GM21360 (cell line): ENCODE results near the gene TSPEAR.
"Not testable (repeated sequence)": the region's sequence is repeated elsewhere in the genome, so short reads cannot be mapped to it uniquely, and the experiment has no call there.

Experiments
- ATAC-seq: cut with Tn5 transposase; IDR thresholded peaks from one replicate; pipeline ENCODE4 v1.9.1; 2021; ENCODE audit warnings: mild to moderate bottlenecking, moderate library complexity; ENCODE audit not compliant: unreplicated experiment

TSPEAR gene

GRCh38 chr21:44703731-44704635 lies 7.4 kb downstream of the TSPEAR start:
- no peak for ATAC-seq

- no peak for ATAC-seq
Observed at GRCh38 chr21:44702973-44703730, 8.2 kb downstream of the TSPEAR start.

- no peak for ATAC-seq
Observed at GRCh38 chr21:44702111-44702972, 9.0 kb downstream of the TSPEAR start.

GRCh38 chr21:44701541-44701940 lies 9.8 kb downstream of the TSPEAR start:
- no peak for ATAC-seq

- ATAC-seq: no peak
Observed at GRCh38 chr21:44701023-44701400, 10.4 kb downstream of the TSPEAR start.

- no peak for ATAC-seq
Observed at GRCh38 chr21:44700101-44701022, 11.0 kb downstream of the TSPEAR start.

- no peak for ATAC-seq
Observed at GRCh38 chr21:44699502-44700001, 11.8 kb downstream of the TSPEAR start.

GRCh38 chr21:44697811-44698734 lies 13.3 kb downstream of the TSPEAR start:
- ATAC-seq: no peak

GRCh38 chr21:44697172-44697810 lies 14.1 kb downstream of the TSPEAR start, which contains the start of gene KRTAP10-12:
Gene KRTAP10-12 (plus strand): TSS chr21:44697172. CDS start chr21:44697202, 30 bp downstream.
- ATAC-seq: not testable (repeated sequence)

GRCh38 chr21:44696572-44696971 lies 14.8 kb downstream of the TSPEAR start:
- no peak for ATAC-seq

GRCh38 chr21:44695641-44696040 lies 15.7 kb downstream of the TSPEAR start:
- ATAC-seq: no peak

GRCh38 chr21:44695184-44695583 lies 16.2 kb downstream of the TSPEAR start:
- ATAC-seq: no peak

GRCh38 chr21:44694776-44695175 lies 16.6 kb downstream of the TSPEAR start:
- ATAC-seq: no peak

- no peak for ATAC-seq
Observed at GRCh38 chr21:44692798-44693512, 18.4 kb downstream of the TSPEAR start.

GRCh38 chr21:44691686-44692085 lies 19.7 kb downstream of the TSPEAR start:
- no peak for ATAC-seq

- not testable (repeated sequence) for ATAC-seq
Observed at GRCh38 chr21:44689740-44690139, 21.6 kb downstream of the TSPEAR start.

- no peak for ATAC-seq
Observed at GRCh38 chr21:44687671-44688070, 23.7 kb downstream of the TSPEAR start.
